ENCODE data around the gene NPPB.
"Not testable (repeated sequence)": the region's sequence is repeated elsewhere in the genome, so short reads cannot be mapped to it uniquely, and the experiment has no call there.

DNA sequence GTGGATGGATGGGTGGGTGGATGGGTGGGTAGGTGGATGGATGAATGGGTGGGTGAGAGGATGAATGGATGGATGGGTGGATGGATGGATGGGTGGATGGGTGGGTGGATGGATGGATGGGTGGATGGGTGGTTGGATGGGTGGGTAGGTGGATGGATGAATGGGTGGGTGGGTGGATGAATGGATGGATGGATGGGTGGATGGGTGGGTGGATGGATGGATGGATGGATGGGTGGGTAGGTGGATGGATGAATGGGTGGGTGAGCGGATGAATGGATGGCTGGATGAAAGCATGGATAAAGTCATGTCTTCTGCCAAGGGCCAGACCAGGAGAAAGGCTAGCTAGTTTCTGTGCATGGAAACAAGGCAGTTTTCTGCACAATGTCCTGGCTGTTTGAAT is 35.8 kb upstream of the NPPB start:
- TF ChIP-seq, protein P1, sequence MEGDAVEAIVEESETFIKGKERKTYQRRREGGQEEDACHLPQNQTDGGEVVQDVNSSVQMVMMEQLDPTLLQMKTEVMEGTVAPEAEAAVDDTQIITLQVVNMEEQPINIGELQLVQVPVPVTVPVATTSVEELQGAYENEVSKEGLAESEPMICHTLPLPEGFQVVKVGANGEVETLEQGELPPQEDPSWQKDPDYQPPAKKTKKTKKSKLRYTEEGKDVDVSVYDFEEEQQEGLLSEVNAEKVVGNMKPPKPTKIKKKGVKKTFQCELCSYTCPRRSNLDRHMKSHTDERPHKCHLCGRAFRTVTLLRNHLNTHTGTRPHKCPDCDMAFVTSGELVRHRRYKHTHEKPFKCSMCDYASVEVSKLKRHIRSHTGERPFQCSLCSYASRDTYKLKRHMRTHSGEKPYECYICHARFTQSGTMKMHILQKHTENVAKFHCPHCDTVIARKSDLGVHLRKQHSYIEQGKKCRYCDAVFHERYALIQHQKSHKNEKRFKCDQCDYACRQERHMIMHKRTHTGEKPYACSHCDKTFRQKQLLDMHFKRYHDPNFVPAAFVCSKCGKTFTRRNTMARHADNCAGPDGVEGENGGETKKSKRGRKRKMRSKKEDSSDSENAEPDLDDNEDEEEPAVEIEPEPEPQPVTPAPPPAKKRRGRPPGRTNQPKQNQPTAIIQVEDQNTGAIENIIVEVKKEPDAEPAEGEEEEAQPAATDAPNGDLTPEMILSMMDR (IDR thresholded peaks at IDR 0.05) = not testable (repeated sequence)
- TF ChIP-seq POLR2A, POLR2AphosphoS5 (IDR thresholded peaks at IDR 0.05): not testable (repeated sequence)

Measured in sigmoid colon (tissue), 4 donors.